Mucosa of rectum (tissue), 2 donors: ENCODE measurements around the gene LDHAL6A.
"Not testable (repeated sequence)": the region's sequence is repeated elsewhere in the genome, so short reads cannot be mapped to it uniquely, and the experiment has no call there.

Experiments used
- H3K27ac ChIP-seq, 2 donors: one replicate each; pipeline ENCODE4 v1.7.0; 2013; ENCODE audit warnings: inconsistent platforms in 2 of 2, low read depth in 2 of 2, low read length in 2 of 2
- H3K27me3 ChIP-seq, 2 donors: one replicate each; pipeline ENCODE4 v1.7.0; 2013; ENCODE audit warnings: low read length in 2 of 2; ENCODE audit not compliant: control insufficient read depth in 2 of 2, insufficient read depth in 2 of 2
- H3K36me3 ChIP-seq, 2 donors: one replicate each; pipeline ENCODE4 v1.7.0; 2013; ENCODE audit warnings: low read length in 2 of 2; ENCODE audit not compliant: control insufficient read depth in 2 of 2, insufficient read depth in 2 of 2
- H3K4me1 ChIP-seq, 2 donors: one replicate each; pipeline ENCODE4 v1.7.0; 2013; ENCODE audit warnings: low read length in 2 of 2, mild to moderate bottlenecking in 1 of 2; ENCODE audit not compliant: control insufficient read depth in 2 of 2, insufficient read depth in 2 of 2
- H3K4me3 ChIP-seq, 2 donors: one replicate each; pipeline ENCODE4 v1.7.0; 2013; ENCODE audit warnings: low read length in 2 of 2
- H3K9ac ChIP-seq, 2 donors: one replicate each; pipeline ENCODE4 v1.7.0; 2013; ENCODE audit warnings: low read length in 2 of 2, low read depth in 1 of 2, mild to moderate bottlenecking in 1 of 2
- H3K9me3 ChIP-seq, 2 donors: one replicate each; pipeline ENCODE4 v1.7.0; 2013; ENCODE audit warnings: low read length in 2 of 2; ENCODE audit not compliant: control insufficient read depth in 2 of 2
- donor health status: healthy.
- donor health status: Normal muscosa, but diverticular disease.

The LDHAL6A gene

DNA sequence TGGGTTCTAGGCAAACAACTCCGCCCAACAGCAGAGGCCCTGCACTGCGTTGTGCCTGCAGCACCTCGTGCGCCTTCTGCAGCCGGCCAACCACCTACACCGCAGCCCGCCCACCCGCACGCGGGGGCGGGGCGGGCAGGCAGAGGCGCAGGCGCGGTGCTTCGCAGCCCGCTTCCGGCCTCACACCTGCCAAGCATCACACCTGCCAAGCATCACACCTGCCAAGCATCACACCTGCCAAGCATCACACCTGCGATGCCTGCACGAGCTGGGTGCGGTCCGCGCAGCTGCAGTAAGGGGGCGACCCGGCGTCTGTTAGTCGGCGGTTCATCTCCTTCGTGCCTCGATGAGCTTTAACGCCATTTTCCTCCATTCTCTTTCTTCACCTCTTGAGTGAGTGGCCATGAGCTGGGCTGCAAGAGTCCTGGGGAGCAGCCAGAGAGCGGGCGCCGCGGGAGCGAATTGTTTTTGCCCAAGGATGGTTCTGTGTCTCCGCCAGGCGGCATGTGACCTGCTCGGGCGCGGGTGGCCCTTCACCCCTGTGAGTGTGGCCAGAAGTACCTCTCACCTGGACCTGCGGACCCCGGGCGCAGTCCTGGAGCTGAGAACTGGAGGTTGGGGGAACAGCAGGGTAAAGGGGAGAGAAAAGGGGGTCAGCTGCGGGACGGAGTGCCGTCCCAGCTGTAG lies at the start of gene LDHAL6A:
LDHAL6A (plus strand) TSS at position 171 of the 687 bp plus-strand sequence. CDS start 825 bp downstream, outside the sequence.
- Histone ChIP-seq H3K27me3 (no peaks in the 10 kb centered on the region), H3K4me1 (no peaks in the 10 kb centered on the region), H3K27ac (no peak within 1 kb of the TSS), H3K4me3 (no peak within 1 kb of the TSS), H3K9ac (no peak within 1 kb of the TSS), H3K9me3 (no peaks in the 10 kb centered on the region), H3K36me3 (no peaks in the 10 kb centered on the region)

DNA sequence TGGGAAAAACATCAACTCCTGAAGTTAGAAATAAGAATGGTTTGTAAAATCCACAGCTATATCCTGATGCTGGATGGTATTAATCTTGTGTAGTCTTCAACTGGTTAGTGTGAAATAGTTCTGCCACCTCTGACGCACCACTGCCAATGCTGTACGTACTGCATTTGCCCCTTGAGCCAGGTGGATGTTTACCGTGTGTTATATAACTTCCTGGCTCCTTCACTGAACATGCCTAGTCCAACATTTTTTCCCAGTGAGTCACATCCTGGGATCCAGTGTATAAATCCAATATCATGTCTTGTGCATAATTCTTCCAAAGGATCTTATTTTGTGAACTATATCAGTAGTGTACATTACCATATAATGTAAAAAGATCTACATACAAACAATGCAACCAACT lies 48.3 kb upstream of the LDHAL6A start:
- not testable (repeated sequence) for H3K9ac ChIP-seq, H3K27ac ChIP-seq, H3K4me1 ChIP-seq, H3K4me3 ChIP-seq, H3K27me3 ChIP-seq, H3K9me3 ChIP-seq
- peaks cover 39 to 44% of the 10 kb centered on the region in 2 donors for H3K36me3 ChIP-seq

DNA sequence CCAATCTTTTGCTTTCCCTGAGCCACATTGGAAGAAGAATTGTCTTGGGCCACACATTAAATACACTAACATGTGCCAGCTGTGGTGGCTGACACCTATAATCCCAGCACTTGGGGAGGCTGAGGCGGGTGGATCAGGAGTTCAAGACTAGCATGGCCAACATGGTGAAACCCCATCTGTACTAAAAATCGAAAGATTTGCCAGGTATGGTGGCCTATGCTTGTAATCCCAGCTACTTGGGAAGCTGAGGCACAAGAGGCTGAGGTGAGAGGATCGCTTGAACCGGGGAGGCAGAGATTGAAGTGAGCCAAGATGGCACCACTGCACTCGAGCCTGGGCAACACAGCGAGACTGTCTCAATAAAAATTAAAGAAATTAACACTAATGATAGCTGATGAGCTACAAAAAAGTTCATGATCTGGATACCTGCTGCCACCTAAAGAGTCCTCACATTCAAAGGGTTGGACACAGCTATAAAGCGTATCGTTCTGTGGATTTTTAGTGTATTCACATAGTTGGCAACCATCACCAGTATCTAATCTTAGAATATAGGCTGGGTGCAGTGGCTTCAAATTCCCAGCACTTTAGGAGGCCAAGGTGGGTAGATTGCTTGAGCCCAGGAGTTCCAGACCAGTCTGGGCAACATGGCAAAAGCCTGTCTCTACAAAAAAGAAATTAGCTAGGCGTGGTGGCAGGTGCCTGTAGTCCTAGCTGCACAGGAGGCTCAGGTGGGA lies 46.9 kb upstream of the LDHAL6A start:
- Histone ChIP-seq H3K27ac (no peak overlapping the region), H3K9ac (no peak overlapping the region), H3K36me3 (peaks cover 27 to 39% of the 10 kb centered on the region in 2 donors), H3K4me3 (no peak overlapping the region), H3K9me3 (no peaks in the 10 kb centered on the region), H3K4me1 (no peaks in the 10 kb centered on the region), H3K27me3 (no peaks in the 10 kb centered on the region)

DNA sequence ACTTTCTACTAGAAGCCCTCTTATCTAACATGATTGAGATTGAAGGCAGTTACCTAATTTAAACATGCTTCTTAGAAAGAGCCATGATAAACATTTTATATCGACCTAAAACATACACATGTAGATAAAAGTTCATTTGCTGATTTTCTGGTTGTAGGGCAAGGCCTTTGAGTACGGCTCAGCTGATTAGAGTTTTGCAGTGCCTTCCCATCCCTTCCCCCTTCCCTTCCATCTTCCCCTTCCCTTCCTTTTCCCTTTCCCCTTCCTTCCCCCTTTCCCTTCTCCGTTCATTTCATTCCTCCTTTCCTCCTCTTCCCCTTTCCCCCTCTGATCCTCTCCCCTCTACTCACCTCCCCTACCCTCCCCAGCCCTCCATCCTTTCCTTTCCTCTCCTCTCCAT lies 39.2 kb upstream of the LDHAL6A start:
- Histone ChIP-seq H3K27ac (no peak overlapping the region), H3K4me1 (no peaks in the 10 kb centered on the region), H3K27me3 (no peaks in the 10 kb centered on the region), H3K36me3 (no peaks in the 10 kb centered on the region), H3K9me3 (no peaks in the 10 kb centered on the region), H3K4me3 (no peak overlapping the region), H3K9ac (no peak overlapping the region)

DNA sequence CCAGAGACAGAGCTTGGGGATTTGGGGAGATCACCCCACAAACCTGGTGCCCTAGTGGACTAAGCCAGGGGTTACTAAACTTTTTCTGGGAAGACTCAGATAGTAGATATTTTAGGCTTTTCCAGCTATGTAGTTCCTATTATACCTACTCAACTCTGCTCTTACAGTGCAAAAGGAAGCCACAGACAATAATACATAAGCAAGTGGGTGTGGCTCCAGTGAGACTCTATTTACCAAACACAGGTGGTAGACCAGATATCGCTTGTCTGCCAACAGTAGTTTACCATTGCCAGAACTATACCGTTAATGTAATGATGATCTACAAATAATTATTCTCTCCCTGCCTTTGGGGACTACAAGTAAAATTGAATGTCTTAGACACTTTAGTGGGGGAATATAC lies 36.6 kb upstream of the LDHAL6A start:
- H3K27ac ChIP-seq = no peak overlapping the region
- no peaks in the 10 kb centered on the region for H3K4me1 ChIP-seq
- no peaks in the 10 kb centered on the region for H3K9me3 ChIP-seq
- H3K27me3 ChIP-seq = no peaks in the 10 kb centered on the region
- no peak overlapping the region for H3K4me3 ChIP-seq
- H3K9ac ChIP-seq = no peak overlapping the region
- H3K36me3 ChIP-seq = no peaks in the 10 kb centered on the region

DNA sequence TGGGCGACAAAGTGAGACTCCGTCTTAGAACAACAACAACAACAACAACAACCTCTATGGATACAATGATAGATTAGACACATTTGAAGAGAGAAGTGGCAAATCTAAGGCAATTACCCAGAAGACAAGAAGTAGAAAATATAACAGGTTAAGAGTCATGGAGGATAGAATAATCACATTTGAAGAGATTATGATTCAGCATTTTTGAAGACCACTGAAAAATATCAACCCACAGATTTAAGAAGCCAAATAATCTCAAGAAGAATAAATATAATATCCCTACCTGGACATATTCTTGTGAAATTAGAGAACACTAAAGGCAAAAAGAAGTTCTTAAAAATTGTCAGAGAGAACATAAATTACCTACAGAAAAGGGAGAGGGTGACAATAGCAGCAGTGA lies 35.6 kb upstream of the LDHAL6A start:
- Histone ChIP-seq H3K27me3 (no peaks in the 10 kb centered on the region), H3K36me3 (no peaks in the 10 kb centered on the region), H3K4me3 (no peak overlapping the region), H3K9ac (no peak overlapping the region), H3K9me3 (no peaks in the 10 kb centered on the region), H3K4me1 (no peaks in the 10 kb centered on the region), H3K27ac (no peak overlapping the region)

DNA sequence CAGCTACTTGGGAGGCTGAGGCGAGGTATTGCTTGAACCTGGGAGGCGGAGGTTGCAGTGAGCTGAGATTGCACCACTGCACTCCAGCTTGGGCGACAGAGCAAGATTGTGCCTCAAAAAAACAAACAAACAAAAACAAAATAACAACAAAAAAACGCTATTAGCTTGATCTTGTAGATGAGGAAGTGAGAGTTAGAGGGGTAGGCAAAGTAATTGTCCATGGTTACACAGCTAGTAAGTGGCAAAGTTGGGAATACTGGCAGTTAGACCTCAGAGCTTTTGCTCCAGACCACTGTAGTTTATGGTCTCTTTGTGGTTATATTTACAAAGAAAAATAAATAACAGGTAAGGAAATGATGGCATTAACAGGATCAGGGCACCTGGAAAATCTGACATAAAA lies 28.4 kb upstream of the LDHAL6A start:
- H3K9ac ChIP-seq = no peak overlapping the region
- H3K36me3 ChIP-seq = no peaks in the 10 kb centered on the region
- H3K4me3 ChIP-seq = no peak overlapping the region
- no peaks in the 10 kb centered on the region for H3K27me3 ChIP-seq
- H3K4me1 ChIP-seq = no peaks in the 10 kb centered on the region
- no peak overlapping the region for H3K27ac ChIP-seq
- no peaks in the 10 kb centered on the region for H3K9me3 ChIP-seq

DNA sequence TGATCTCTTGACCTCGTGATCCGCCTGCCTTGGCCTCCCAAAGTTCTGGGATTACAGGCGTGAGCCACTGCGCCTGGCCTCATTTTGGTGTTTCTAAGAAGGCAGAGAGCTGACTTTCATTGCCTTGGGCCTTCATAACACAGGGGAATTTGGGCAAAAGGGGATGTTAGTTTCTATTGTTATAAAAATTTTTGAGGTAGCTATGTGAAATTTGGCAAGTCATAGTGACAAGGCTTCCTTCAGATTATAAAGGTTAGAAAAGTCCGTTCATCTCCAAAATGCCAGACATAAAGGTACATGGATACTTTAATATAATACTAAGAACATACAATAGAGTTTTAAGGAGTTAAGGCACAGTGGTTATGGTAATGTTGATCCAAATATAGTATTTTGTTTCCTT lies 26.3 kb upstream of the LDHAL6A start:
- Histone ChIP-seq H3K4me1 (no peaks in the 10 kb centered on the region), H3K27ac (no peak overlapping the region), H3K27me3 (no peaks in the 10 kb centered on the region), H3K9ac (no peak overlapping the region), H3K36me3 (no peaks in the 10 kb centered on the region), H3K4me3 (no peak overlapping the region), H3K9me3 (no peaks in the 10 kb centered on the region)

DNA sequence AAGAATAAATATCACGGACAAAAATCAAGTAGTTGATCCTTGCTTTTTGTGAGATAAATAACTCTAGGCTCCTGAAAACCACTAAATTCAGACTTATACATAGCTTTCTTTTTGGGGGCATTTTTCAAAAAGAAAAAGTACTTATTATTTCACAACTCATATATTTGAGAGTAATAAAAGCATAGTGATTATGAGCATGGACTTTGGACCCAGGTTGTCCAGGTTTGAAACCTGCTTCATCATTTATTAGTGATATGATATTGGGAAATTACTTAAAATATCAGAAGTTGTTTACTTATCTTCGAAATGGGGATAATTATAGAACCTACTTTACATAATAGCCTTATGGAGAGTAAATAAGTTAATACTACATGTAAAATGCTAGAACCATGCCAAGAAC lies 17.0 kb upstream of the LDHAL6A start:
- Histone ChIP-seq H3K4me1 (no peaks in the 10 kb centered on the region), H3K9ac (no peak overlapping the region), H3K27ac (no peak overlapping the region), H3K36me3 (no peaks in the 10 kb centered on the region), H3K9me3 (no peaks in the 10 kb centered on the region), H3K4me3 (no peak overlapping the region), H3K27me3 (no peaks in the 10 kb centered on the region)

DNA sequence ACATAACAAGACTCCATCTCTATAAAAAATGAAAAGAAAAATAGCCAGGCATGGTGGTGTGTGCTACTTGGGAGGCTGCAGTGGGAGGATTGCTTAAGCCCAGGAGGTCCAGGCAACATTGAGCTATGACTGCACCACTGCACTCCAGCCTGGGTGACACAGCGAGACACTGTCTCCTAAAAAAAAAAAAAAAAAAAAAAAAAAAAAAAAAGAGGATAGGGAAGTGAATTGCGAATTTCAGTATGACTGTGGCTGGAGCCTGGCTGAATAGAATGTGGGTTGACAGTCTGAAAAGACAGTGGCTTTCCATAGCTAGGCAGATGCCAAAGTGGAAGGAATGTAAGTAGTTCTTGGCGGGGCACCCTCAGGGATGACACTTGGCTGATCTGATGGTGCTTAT lies 6.4 kb upstream of the LDHAL6A start:
- Histone ChIP-seq H3K4me1 (no peaks in the 10 kb centered on the region), H3K4me3 (no peak overlapping the region), H3K27me3 (peaks cover 0 to 2% of the 10 kb centered on the region in 2 donors), H3K27ac (no peak overlapping the region), H3K36me3 (no peaks in the 10 kb centered on the region), H3K9ac (no peak overlapping the region), H3K9me3 (no peaks in the 10 kb centered on the region)
